HG02852 (cell line): ENCODE results near the gene DGKI.
"Not testable (repeated sequence)": the region's sequence is repeated elsewhere in the genome, so short reads cannot be mapped to it uniquely, and the experiment has no call there.

Experiments used
- ATAC-seq: cut with Tn5 transposase; IDR thresholded peaks from one replicate; pipeline ENCODE4 v1.9.1; 2021; ENCODE audit warnings: mild to moderate bottlenecking, moderate library complexity; ENCODE audit not compliant: unreplicated experiment

Gene DGKI

DNA sequence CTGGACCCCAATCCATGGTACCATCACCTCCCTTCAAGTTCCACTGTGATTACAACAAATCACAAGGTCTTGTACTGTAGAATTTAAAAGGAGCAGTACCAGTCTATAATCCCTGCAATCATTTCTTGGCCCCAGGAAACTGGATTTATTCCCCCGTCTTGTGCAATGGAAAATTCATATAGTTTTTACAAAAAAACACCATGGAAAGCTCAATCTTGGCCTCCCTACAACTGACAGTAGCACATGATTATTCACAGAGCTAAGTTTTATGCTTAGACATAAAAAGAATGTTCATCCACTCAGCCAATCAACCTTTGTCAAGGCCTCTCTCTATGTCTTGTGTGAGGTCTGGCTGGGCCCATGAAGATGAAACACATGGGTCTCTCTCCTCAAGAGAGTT lies 10.2 kb downstream of the DGKI start:
- no peak for ATAC-seq

DNA sequence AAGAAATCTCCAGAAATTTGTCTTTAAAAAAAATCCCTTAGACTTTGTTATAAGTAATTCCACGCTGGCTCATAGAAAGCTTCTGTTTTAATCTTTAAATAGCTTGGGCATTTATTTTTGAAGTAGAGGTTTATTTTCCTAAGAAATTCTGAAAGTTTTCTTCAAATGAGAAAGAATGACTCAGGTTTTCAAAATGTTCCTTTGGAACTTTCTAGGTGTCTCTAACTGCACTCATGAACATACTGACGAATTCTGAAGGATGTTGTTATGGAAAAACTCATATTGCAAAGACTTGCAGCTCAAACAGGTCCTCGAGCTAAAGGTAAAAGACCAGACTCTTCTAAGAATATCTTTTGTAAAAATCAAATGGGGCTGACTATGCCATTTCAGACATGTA lies 10.7 kb downstream of the DGKI start:
- ATAC-seq: no peak

DNA sequence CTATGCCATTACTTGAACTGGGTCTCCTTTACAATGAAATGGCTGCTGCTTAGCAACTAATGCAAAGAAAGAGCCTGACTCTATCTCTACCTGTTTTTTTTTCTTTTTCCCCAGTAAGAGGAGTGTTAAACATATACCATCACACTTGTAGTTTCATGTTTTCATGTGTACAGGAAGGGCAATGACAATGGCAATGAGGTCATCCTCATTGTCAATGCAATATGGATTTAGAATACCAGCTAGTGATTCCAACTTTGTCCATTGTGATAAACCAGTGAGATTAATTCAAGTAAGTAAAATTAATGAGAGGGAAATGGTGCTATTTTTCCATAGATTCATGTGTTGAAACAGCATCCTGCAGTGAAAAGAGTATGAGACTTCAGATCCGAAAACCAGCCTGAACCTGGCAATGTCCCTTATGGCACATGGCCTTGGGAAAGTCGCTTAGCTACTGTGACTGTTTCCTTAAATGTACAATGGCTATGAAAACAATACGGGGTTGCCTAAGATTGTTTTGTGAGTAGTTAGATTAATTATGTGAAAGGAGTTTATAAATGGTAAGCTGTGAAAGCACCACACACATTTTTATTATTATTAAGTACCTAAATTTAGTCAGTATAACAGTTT lies 11.2 kb downstream of the DGKI start:
- ATAC-seq: no peak

DNA sequence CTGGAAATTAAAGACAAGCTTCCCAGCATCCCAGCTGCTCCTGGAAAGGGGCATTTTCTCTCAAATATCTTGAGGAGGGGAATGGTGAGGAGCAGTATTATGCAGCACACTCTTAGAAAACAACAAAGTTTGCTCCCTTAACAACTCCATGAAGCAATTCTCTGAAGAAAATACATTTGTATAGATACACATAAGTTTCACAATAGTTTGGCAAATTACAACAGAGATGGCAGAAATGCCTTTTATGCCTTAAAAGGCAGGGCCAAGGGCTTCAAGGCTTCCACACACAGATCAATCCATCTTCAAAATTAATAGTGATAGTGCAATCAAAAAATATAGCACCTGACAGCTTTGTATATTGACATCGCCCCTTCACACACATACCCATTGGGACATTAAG lies 12.2 kb downstream of the DGKI start:
- no peak for ATAC-seq

DNA sequence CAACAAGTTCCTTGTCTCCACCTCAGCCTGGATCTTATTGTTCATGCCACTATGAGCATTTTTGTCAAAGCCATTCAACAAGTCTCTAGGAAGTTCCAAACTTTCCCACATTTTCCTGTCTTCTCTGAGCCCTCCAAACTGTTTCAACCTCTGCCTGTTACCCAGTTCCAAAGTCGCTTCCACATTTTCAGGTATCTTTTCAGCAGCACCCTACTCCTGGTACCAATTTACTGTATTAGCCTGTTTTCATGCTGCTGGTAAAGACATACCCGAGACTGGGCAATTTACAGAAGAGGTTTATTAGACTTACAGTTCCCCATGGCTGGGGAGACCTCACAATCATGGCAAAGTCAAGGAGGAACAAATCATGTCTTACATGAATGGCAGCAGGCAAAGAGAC lies 13.8 kb downstream of the DGKI start:
- ATAC-seq: not testable (repeated sequence)

DNA sequence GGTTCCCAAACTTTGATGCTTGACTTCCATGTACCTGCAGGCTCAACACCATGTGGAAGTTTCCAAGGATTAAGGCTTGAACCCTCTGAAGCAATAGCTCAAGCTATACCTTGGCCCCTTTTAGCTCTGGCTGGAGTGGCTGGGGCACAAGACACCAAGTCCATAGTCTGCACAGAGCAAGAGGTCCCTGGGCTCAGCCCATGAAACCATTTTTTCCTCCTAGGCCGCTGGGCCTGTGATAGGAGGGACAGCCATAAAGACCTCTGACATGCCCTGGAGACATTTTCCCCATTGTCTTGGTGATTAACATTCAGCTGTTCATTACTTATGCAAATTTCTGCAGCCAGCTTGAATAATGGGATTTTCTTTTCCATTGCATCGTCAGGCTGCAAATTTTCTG lies 14.4 kb downstream of the DGKI start:
- no peak for ATAC-seq

DNA sequence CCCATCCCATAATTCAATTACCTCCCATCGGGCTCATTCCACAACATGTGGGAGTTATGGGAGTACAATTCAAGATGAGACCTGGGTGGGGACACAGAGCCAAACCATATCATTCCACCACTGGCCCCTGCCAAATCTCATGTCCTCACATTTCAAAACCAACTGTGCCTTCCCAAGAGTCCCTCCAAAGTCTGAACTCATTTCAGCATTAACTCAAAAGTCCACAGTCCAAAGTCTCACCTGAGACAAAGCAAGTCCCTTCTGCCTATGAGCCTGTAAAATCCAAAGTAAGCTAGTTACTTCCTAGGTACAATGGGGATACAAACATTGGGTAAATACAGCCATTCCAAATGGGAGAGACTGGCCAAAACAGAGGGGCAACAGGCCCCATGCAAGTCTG lies 15.2 kb downstream of the DGKI start:
- ATAC-seq: not testable (repeated sequence)

DNA sequence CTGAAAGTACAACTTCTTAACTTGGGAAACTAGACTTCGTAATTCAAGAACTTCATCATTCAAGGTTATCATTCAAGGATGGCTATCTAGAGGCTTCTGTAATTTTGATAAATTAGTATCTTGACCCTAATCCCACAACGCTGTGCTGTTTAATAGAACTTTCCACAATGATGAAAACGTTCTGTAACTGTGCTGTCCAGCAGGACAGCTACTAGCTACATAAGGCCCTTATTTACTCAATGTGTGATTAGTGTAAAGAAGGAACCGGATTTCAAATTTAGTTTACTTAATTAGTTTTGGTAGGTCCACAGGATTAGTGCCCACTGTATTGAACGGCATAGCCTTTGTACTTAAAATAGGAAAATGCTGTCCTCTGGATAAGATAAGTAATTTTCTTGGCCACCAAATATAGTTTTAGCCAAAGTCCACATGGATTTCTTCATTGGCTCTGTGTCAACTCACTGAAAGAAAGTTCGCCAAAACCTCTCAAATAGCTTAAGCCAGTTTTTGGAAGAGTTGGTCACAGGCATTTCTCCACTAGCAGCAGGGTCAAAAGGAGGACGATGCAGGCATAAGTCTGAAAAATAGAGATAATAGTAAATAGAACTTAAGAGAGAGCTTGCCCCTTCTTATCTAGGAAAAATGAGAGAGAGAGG lies 17.3 kb downstream of the DGKI start:
- ATAC-seq: no peak

DNA sequence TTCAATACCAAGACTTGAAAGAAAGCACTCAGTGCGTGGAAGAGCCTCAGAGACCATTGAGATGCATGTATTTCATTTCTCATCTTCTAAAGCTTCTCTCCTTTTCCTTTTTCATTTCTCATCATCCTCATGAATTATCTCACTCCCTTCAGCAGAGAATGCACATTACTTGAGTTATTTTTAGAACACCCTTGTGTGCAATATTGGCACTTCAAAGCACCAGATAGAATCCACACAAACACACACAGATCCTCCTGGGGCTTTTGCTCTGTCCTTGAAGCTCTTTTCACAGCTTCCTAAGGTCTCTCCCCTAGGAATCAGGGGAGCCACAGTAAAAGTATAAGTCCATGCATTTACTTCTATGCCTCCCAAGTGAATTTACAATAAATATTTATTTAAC lies 18.3 kb downstream of the DGKI start:
- no peak for ATAC-seq

DNA sequence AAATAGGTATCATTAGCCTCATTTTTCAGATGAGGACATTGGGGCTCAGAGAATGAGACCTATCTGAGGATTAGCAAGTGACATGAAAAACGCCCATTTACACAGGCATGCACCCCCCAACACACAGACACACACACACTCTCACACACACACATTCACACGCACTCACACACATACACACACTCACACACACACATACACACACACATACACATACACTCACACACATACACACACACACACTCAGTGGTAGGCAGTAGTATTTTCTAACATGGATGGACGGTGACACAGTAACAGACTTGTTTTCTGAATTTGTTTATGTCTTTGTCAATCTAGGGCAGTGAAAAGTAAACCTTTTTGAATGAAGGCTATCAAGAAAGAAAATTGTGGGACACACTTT lies 21.3 kb downstream of the DGKI start:
- ATAC-seq: no peak

DNA sequence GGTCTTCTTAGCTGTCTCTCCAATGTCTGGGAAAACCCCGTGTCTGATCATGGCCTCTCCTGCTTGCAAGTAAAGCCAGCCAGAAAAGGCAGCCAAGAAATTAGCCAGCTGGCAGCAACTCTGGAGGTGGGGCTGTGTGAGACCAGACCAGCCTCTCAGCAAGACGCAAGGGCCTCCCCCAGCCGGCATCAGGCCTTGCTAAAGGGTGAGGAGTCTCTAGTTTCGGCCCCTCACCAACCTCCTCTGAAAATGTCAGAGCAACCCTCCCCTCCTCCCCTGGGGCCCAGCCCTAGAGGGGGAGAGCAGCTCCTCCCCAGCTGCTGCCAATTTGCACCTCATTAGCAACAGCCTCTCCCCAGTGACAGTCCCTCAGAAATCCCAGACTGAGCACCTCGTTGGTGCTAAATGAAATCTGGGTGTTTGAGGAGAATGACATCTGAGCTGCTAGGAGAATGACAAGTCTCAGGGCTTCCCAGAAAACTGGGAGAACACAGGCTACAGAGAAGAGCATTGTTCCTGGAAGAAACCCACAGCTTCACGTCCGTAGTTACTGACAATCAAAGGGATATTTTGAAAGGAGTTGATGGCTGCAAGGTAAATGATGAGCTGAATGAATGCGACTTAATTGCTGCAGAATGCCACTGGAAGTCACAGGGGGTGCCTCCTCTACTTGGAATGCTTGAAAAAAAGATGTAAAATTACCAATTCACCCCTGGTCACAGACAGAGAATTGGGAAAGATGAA lies 25.9 kb downstream of the DGKI start:
- peak; percentile 59 for ATAC-seq

DNA sequence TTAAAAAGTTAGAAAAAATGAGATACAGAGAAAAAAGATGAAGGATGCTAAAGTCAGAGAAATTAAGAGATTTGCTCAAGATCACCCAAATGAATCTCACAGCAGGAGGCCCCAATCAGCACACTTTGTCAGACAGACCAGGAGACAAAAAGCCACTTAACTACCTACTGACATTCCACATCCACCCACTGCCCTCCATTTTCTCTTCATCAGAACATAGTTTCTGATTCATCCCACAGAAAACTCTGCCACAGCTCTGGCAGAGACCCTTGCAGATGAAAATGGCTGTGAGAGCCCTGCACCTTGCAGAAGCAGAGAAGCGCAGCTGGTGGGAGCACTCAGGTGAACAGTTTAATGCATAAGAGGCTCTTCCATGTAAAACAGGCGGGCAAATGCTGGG lies 26.6 kb downstream of the DGKI start:
- no peak for ATAC-seq

DNA sequence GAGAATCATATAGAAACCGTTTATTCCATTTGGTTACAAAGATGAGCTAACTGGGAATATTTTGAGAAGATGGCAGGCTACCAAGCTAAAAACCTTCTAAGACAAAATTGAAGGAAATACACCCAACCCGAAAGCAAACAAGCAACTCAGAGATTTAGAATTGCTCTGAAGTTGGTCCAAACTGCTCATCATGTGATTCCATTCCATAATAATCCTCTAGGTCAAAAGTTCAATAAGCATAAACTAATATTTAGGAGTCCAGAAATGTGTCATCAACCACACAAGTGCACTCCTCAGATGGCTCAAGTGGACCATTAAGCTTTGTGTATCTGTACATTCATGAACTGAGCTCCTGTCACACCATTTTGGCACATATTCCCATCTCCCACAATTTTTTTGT lies 28.7 kb downstream of the DGKI start:
- no peak for ATAC-seq

DNA sequence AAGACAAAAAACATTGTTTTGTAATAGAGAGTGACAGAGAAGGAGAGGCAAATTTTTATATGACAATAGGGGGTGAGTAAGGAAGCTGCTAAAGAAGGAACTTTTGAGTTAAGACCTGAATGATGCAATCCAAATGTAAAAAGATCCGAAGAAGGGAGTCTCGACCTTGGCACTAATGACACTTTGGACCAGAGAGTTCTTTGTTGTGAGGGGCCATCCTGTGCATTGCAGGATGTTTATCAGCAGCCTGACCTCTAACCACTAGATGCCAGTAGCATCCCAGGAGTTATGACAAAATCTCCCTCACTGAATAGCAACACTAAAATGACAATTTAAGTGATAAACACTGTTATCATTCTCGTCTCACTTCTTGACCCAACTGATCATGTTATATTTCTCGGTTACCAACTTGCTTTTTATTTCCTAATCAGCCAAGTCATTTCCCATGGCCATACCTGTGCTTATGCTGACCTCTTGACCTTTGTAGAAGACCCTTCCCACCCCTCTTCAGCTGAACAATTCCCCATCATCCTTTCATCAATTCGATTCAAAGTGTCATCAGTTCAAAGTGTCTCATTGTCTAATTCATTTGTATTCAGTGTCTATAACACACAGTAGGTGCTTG lies 30.0 kb downstream of the DGKI start:
- ATAC-seq: no peak

DNA sequence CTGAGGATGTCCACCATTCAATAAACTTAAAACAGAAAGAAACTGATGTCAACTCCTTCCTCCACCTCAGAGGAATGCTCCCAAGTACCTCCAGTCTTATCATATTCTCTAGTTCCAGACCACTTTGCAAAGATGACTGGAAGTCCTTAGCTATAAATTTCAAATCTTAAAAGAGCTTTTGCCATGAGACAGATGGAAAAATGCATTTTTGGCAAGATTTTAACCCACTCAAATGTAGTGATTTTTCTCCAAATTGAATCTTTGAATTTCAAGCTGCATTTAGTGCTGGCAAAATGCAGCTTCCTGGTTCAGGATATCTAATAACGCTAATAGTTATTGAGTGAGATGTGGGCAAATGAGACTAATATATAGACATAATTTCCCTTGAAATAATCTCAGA lies 33.2 kb downstream of the DGKI start:
- no peak for ATAC-seq

DNA sequence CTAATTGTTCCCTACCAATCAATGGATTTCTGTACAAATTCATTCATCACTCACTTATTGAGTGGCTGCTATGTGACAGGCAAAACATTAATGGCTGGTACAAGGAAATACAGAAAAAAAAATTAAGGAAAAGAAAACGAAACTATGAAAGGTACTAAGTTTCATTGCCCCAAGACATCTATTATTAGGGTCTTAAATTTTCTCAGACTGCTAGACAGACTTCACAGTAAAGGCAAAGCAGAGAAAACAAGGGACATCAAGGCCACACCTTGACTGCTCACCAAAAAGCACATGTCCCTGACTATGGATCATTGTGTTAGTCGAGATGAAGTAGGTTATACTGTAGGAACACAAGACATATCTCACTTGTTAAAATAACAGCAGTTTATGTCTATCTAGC lies 36.5 kb downstream of the DGKI start:
- ATAC-seq: no peak

DNA sequence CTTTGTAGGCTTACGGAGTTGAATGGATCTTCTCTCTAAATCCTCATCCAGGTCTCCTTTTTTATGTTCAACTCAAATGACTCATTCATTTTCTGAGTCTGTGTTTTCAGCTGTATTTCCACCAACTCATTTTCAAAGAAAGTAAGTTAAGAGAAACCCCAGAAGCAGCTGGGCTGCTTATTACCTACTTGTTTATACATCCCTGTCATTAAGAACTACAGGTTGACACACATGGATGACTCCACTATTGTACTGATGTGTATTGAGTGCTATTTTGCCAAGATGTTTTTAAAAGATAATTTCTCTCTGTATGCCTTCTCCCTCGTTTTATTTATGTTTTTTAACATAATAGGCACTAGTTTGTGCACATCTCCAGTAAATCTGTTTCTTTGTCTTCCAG lies 41.9 kb downstream of the DGKI start:
- ATAC-seq: peak; percentile 62

DNA sequence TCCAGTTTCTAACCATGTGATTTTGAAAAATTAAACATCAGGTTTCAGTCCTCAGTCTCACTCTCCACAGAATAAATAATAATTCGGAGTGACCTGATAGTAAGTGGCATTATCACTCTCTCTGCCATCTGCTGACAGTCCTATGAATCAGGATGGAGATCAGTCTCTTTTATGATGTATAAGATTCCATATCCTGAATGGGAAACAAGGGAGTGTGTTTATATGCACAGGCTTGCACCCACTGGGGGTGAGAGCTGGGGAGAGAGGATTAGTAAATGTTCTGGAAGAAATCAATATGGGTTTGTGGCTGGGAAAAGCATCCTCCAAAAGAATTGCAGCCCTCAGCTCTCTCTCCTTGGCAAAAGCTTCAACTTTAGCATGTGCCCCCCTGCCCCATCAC lies 45.3 kb downstream of the DGKI start:
- ATAC-seq: no peak

DNA sequence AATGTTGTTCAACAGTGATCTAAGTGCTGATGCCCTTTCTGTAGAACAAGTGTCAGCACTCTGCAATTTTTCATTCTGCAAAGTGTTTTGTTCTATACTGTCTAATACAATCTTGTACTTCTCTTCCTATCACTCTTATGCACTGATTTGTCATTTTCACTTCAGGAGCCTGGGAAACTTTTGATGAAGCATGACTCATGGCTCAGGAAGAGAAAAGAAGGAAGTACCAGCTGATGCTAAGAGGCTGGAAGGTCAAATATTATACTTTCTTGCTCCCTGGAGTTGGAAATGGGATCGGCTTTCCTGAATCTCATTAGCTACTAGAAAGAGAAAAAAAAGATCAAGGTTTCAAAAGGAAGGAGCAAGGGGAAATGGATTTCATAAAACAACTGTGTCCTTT lies 45.8 kb downstream of the DGKI start:
- no peak for ATAC-seq

DNA sequence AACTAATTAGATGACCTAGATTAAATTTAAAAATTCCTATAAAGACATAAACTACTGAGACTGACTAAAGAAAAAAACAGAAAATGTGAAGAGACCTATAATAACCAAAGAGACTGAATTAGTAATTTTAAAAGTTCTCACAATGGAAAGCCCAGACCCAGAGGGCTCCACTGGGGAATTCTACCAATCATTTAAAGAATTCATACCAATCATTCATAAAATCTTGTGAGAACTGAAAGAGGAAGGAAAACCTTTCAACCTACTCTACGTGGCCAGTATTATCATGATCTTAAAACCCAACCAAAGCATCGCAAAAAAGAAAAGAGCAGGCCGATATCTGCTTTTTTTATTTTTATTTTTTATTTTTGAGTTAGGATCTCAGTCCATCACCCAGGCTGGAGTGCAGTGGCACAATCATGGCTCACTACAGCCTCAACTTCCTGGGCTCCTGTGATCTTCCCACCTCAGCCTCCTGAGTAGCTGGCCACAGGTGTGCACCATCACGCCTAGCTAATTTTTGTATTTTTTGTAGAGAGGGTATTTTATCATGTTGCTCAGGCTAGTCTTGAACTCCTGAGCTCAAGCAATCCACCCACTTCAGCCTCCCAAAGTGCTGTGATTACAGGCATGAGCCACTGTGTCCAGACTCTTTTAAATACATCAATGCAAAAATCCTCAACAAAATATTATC lies 48.6 kb downstream of the DGKI start:
- peak; percentile 99 for ATAC-seq

DNA sequence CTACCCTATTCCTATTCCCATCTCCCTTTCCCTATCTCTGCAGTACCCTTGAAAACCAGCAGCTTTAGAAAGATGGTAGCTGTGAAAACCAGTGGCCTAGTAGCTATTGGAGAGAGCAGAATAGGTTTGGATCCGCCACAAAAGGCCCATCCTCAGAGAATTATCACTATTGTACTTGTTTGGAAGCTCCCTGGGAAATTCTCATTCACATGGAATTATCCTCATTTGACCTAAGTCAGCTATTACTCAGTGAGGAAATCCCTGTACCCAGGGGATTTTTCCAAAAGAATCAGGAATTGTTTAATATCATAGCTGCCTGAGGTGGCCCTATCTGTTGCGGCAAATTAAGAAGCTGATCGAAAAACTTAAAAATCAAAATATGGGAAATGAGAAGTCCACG lies 51.6 kb downstream of the DGKI start:
- ATAC-seq: no peak
